HG03571 (cell line): Measurements from ENCODE around the gene ZIC3.
"Not testable (repeated sequence)": the region's sequence is repeated elsewhere in the genome, so short reads cannot be mapped to it uniquely, and the experiment has no call there.

Experiments
- ATAC-seq: cut with Tn5 transposase; IDR thresholded peaks from one replicate; pipeline ENCODE4 v1.9.1; 2021; ENCODE audit not compliant: unreplicated experiment

The ZIC3 gene

GRCh38 chrX:137565921-137566745 is at the start of gene ZIC3:
TSS of gene ZIC3 (plus strand) at chrX:137566127. CDS start at chrX:137566692, 565 bp downstream.
- ATAC-seq: no peak

- ATAC-seq: no peak
These were observed 46.5 kb upstream of the ZIC3 start for GRCh38 chrX:137519459-137519858.

- ATAC-seq: no peak
These were observed 19.9 kb upstream of the ZIC3 start for GRCh38 chrX:137545711-137546651.

GRCh38 chrX:137547291-137547690 is 18.6 kb upstream of the ZIC3 start:
- ATAC-seq: no peak

- ATAC-seq: no peak
These were observed 17.7 kb upstream of the ZIC3 start for GRCh38 chrX:137548261-137548660.

- ATAC-seq: no peak
These were observed 16.9 kb upstream of the ZIC3 start for GRCh38 chrX:137549073-137549472.

GRCh38 chrX:137549851-137550664 is 15.9 kb upstream of the ZIC3 start:
- no peak for ATAC-seq

GRCh38 chrX:137550665-137551261 is 15.2 kb upstream of the ZIC3 start:
- no peak for ATAC-seq

- not testable (repeated sequence) for ATAC-seq
These were observed 13.8 kb upstream of the ZIC3 start for GRCh38 chrX:137552098-137552497.

GRCh38 chrX:137562096-137562495 is 3.8 kb upstream of the ZIC3 start:
- no peak for ATAC-seq

- ATAC-seq: no peak
These were observed 2.0 kb upstream of the ZIC3 start for GRCh38 chrX:137563681-137564651.

GRCh38 chrX:137565318-137565904 is 516 bp upstream of the ZIC3 start:
- no peak for ATAC-seq

- no peak for ATAC-seq
These were observed 1.1 kb downstream of the ZIC3 start for GRCh38 chrX:137566746-137567679.

GRCh38 chrX:137567682-137568232 is 1.8 kb downstream of the ZIC3 start:
- ATAC-seq: no peak

GRCh38 chrX:137568741-137569469 is 3.0 kb downstream of the ZIC3 start:
- ATAC-seq: no peak

- ATAC-seq: no peak
These were observed 3.6 kb downstream of the ZIC3 start for GRCh38 chrX:137569470-137569891.
